ENCODE data around the gene PTAFR. TPM values are rescaled to one million over a fixed set of nuclear protein-coding genes. Genes with fewer than 3 reads are reported as not detected.

PTAFR gene
- total RNA-seq, 1 donor from 2014 or later, result 0.21 TPM

DNA sequence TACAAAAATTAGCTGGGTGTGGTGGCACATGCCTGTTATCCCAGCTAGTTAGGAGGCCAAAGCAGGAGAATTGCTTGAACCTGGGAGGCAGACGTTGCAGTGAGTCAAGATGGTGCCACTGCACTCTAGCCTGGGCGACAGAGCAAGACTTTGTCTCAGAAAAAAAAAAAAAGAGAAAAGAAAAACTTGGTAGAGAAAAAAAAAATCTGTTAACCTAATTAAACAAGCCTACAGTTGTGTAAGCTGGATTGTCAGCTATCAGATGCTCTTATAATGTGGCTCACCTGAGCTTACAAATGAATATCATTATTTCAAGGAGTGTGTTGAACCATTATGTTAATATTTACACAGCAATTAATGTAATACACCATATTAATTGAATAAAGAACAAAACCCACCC lies 61.6 kb downstream of the PTAFR start:
- H3K27ac Mint-ChIP-seq, result no peak overlapping the region
- no peaks in the 10 kb centered on the region for H3K36me3 Mint-ChIP-seq (ENCODE audit: low read depth)
- H3K4me1 Mint-ChIP-seq (ENCODE audit: low read depth), result peaks cover 20% of the 10 kb centered on the region
- no peak for DNase-seq (ENCODE audit: low spot score)
- intact Hi-C loops (cut with micrococcal nuclease), result loop anchor here (1.0 kb wide), 3 partner anchors 29 to 85 kb away; no protein-coding TSS in a partner anchor
- H3K27me3 Mint-ChIP-seq (ENCODE audit: low read depth), result peaks cover 52% of the 10 kb centered on the region
- no peaks in the 10 kb centered on the region for H3K9me3 Mint-ChIP-seq
- no peak overlapping the region for H3K4me3 Mint-ChIP-seq (ENCODE audit: low read depth)

GRCh38 chr1:28113242-28113572 lies 63.3 kb downstream of the PTAFR start:
- Mint-ChIP-seq H3K27me3 (ENCODE audit: low read depth) (peaks cover 52% of the 10 kb centered on the region), H3K9me3 (no peaks in the 10 kb centered on the region), H3K27ac (no peak overlapping the region), H3K4me1 (ENCODE audit: low read depth) (peaks cover 17% of the 10 kb centered on the region), H3K36me3 (ENCODE audit: low read depth) (no peaks in the 10 kb centered on the region), H3K4me3 (ENCODE audit: low read depth) (no peak overlapping the region)
- intact Hi-C loops (cut with micrococcal nuclease), result no loop called here
- no peak for DNase-seq (ENCODE audit: low spot score)

GRCh38 chr1:28112388-28113241 lies 63.9 kb downstream of the PTAFR start:
- H3K27me3 Mint-ChIP-seq (ENCODE audit: low read depth), result peaks cover 53% of the 10 kb centered on the region
- no peaks in the 10 kb centered on the region for H3K9me3 Mint-ChIP-seq
- intact Hi-C loops (cut with micrococcal nuclease), result no loop called here
- no peak overlapping the region for H3K4me3 Mint-ChIP-seq (ENCODE audit: low read depth)
- H3K36me3 Mint-ChIP-seq (ENCODE audit: low read depth), result no peaks in the 10 kb centered on the region
- DNase-seq (ENCODE audit: low spot score), result no peak
- H3K27ac Mint-ChIP-seq, result no peak overlapping the region
- peaks cover 17% of the 10 kb centered on the region for H3K4me1 Mint-ChIP-seq (ENCODE audit: low read depth)

GRCh38 chr1:28111157-28111556 lies 65.3 kb downstream of the PTAFR start:
- H3K27me3 Mint-ChIP-seq (ENCODE audit: low read depth), result peaks cover 44% of the 10 kb centered on the region

DNA sequence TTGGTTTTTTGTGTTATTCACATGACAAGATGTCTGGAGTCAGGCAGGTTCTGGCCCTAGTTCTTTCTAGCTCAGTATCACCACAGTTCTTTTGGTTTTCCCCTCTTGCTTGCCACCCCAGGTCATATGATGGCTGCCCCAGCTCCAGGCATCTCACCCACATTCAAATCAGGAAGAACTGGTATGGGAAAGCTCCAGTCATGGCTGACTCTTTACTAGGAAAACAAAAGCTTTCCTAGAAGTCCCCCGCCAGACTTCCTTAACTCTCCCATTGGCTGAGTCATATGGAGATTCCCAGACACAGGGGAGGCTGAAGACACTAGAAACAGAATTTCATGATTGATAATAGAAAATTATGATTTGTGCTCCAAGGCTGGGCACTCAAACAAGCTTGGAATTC lies 65.9 kb downstream of the PTAFR start:
- intact Hi-C loops (cut with micrococcal nuclease), result no loop called here
- DNase-seq (ENCODE audit: low spot score), result no peak
- peaks cover 15% of the 10 kb centered on the region for H3K4me1 Mint-ChIP-seq (ENCODE audit: low read depth)
- no peak overlapping the region for H3K4me3 Mint-ChIP-seq (ENCODE audit: low read depth)
- no peaks in the 10 kb centered on the region for H3K9me3 Mint-ChIP-seq
- H3K36me3 Mint-ChIP-seq (ENCODE audit: low read depth), result no peaks in the 10 kb centered on the region
- H3K27me3 Mint-ChIP-seq (ENCODE audit: low read depth), result peaks cover 48% of the 10 kb centered on the region
- no peak overlapping the region for H3K27ac Mint-ChIP-seq

More at GRCh38 chr1:28111157-28111556, 65.3 kb downstream of the PTAFR start:
- Mint-ChIP-seq H3K4me3 (ENCODE audit: low read depth) (no peak overlapping the region), H3K9me3 (no peaks in the 10 kb centered on the region), H3K27ac (no peak overlapping the region), H3K4me1 (ENCODE audit: low read depth) (peaks cover 15% of the 10 kb centered on the region), H3K36me3 (ENCODE audit: low read depth) (no peaks in the 10 kb centered on the region)
- no peak for DNase-seq (ENCODE audit: low spot score)
- intact Hi-C loops (cut with micrococcal nuclease), result no loop called here

DNA sequence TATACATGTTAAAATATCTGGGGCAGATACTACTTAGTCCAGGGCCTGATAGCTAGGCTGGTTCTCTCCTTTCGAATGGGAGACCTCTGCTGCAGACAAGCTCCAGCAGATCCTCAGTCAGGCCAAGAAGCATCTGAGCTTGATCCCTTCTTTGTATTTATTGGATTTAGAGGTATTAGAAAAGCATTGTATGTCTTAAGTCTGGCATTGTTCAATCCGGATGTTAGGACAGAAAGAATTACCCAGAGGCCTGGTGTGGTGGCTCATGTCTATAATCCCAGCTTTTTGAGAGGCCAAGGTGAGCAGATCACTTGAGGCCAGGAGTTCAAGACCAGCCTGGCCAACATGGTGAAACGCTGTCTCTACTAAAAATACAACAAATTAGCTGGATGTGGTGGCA lies 66.9 kb downstream of the PTAFR start:
- H3K4me1 Mint-ChIP-seq (ENCODE audit: low read depth), result peaks cover 10% of the 10 kb centered on the region
- H3K4me3 Mint-ChIP-seq (ENCODE audit: low read depth), result no peak overlapping the region
- no peaks in the 10 kb centered on the region for H3K36me3 Mint-ChIP-seq (ENCODE audit: low read depth)
- DNase-seq (ENCODE audit: low spot score), result no peak
- intact Hi-C loops (cut with micrococcal nuclease), result no loop called here
- no peaks in the 10 kb centered on the region for H3K9me3 Mint-ChIP-seq
- H3K27me3 Mint-ChIP-seq (ENCODE audit: low read depth), result peaks cover 57% of the 10 kb centered on the region
- H3K27ac Mint-ChIP-seq, result no peak overlapping the region

DNA sequence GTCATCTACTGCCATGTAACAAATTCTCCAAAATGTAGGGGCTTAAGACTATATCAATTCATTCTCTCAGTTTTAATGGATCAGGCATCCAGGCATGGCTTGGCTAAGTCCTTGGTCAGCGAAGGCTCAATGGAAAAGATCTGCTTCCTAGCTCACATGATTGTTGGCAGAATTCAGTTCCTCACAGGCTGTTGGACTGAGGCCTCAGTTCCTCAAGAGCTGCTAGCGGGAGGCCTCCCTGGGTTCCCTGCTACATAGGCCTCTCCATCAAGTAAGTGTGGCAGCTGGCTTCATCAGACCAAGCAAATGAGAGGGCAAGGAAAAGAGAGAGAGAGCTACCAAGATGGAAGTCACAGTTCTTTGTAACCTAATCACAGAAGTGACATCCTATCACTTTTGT lies 68.5 kb downstream of the PTAFR start:
- Mint-ChIP-seq H3K36me3 (ENCODE audit: low read depth) (no peaks in the 10 kb centered on the region), H3K27ac (no peak overlapping the region), H3K4me3 (ENCODE audit: low read depth) (no peak overlapping the region), H3K4me1 (ENCODE audit: low read depth) (peaks cover 8% of the 10 kb centered on the region), H3K9me3 (no peaks in the 10 kb centered on the region), H3K27me3 (ENCODE audit: low read depth) (peaks cover 59% of the 10 kb centered on the region)
- intact Hi-C loops (cut with micrococcal nuclease), result no loop called here
- no peak for DNase-seq (ENCODE audit: low spot score)

DNA sequence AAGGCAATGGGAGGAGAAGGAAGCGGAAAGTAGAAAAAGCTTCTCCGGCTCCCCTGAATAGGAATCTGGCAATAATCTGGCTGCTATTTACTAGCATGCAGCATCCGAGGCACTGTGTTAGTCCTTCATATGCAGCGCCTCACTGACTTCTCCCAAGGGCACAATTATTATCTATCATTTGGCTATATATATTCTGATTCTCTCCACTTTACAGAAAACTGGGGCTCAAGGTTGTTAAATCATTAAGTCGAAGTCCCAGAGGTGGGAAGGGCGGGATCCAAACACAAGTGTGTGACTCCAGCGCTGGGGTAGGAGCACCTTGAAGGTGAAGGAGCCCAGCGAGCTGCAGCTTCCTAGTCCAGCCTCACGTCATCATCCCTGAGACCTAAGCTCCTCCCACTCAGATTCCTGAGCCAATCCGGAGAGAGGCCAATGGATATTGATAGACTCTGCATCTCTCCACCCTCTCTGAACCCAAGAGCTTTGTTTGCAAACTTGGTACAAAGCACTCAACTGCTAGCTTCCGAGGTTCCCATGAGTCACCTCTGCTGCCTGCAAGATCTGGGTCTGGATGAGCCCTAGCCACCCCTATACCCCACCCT lies 71.5 kb downstream of the PTAFR start:
- Mint-ChIP-seq H3K9me3 (no peaks in the 10 kb centered on the region), H3K4me1 (ENCODE audit: low read depth) (no peaks in the 10 kb centered on the region), H3K36me3 (ENCODE audit: low read depth) (no peaks in the 10 kb centered on the region), H3K27me3 (ENCODE audit: low read depth) (peaks cover 46% of the 10 kb centered on the region), H3K4me3 (ENCODE audit: low read depth) (no peak overlapping the region), H3K27ac (no peak overlapping the region)
- DNase-seq (ENCODE audit: low spot score), result no peak
- intact Hi-C loops (cut with micrococcal nuclease), result no loop called here

- Mint-ChIP-seq H3K4me1 (ENCODE audit: low read depth) (no peaks in the 10 kb centered on the region), H3K27me3 (ENCODE audit: low read depth) (peaks cover 40% of the 10 kb centered on the region), H3K4me3 (ENCODE audit: low read depth) (no peak overlapping the region), H3K9me3 (no peaks in the 10 kb centered on the region), H3K27ac (no peak overlapping the region), H3K36me3 (ENCODE audit: low read depth) (no peaks in the 10 kb centered on the region)
- intact Hi-C loops (cut with micrococcal nuclease), result no loop called here
- DNase-seq (ENCODE audit: low spot score), result no peak
These were observed 74.3 kb downstream of the PTAFR start for GRCh38 chr1:28102189-28102588.

- no peak for DNase-seq (ENCODE audit: low spot score)
- Mint-ChIP-seq H3K9me3 (no peaks in the 10 kb centered on the region), H3K36me3 (ENCODE audit: low read depth) (no peaks in the 10 kb centered on the region), H3K4me1 (ENCODE audit: low read depth) (peaks cover 5% of the 10 kb centered on the region), H3K27me3 (ENCODE audit: low read depth) (peaks cover 43% of the 10 kb centered on the region), H3K27ac (no peak overlapping the region), H3K4me3 (ENCODE audit: low read depth) (no peak overlapping the region)
- intact Hi-C loops (cut with micrococcal nuclease), result no loop called here
These were observed 77.3 kb downstream of the PTAFR start for GRCh38 chr1:28099050-28099769.

Other genes starting within 250 kb of the PTAFR start
- gene SMPDL3B, start 241.7 kb downstream of the PTAFR start, total RNA-seq, result 0.37 and 0.44 TPM in 2 replicates
- gene XKR8, start 216.7 kb downstream of the PTAFR start, total RNA-seq, result 6.3 and 6.5 TPM in 2 replicates
- 27.5 and 30.9 TPM in 2 replicates for gene EYA3, start 88.1 kb downstream of the PTAFR start, total RNA-seq
- 96.2 and 98.9 TPM in 2 replicates for gene DNAJC8, start 56.3 kb upstream of the PTAFR start, total RNA-seq
- 134 and 137 TPM in 2 replicates for gene ATP5IF1, start 59.4 kb upstream of the PTAFR start, total RNA-seq
- gene SESN2, start 82.8 kb upstream of the PTAFR start, total RNA-seq, result 7.1 and 7.9 TPM in 2 replicates
- gene MED18, start 152.3 kb upstream of the PTAFR start, total RNA-seq, result 18.2 and 18.5 TPM in 2 replicates
- 30.2 and 32.1 TPM in 2 replicates for gene PHACTR4, start 193.1 kb upstream of the PTAFR start, total RNA-seq

All from activated T-helper 2 cell treated with anti-CD3 and anti-CD28 coated beads, Interferon-gamma antibody, Interleukin-2, Interleukin-4, amounts not matched to agents 10 μg/mL and 5 μg/mL and 100 μg/mL, durations not matched to agents 14 hours and 24 hours and 36 hours (primary cell).